ENCODE measurements around the gene ESF1.

GRCh38 chr20:13756551-13756950, 28.2 kb downstream of the ESF1 start:
- TF ChIP-seq FOXA1 (IDR thresholded peaks at IDR 0.05): no peak
- TF ChIP-seq, protein P1, sequence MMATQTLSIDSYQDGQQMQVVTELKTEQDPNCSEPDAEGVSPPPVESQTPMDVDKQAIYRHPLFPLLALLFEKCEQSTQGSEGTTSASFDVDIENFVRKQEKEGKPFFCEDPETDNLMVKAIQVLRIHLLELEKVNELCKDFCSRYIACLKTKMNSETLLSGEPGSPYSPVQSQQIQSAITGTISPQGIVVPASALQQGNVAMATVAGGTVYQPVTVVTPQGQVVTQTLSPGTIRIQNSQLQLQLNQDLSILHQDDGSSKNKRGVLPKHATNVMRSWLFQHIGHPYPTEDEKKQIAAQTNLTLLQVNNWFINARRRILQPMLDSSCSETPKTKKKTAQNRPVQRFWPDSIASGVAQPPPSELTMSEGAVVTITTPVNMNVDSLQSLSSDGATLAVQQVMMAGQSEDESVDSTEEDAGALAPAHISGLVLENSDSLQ (IDR thresholded peaks at IDR 0.05): no peak

All from HEK293T (cell line).